Lower leg skin (tissue), 4 donors: ENCODE measurements around the gene OTOP1. TPM values are rescaled to one million over a fixed set of nuclear protein-coding genes. Genes with fewer than 3 reads are reported as not detected.
"Not testable (repeated sequence)": the region's sequence is repeated elsewhere in the genome, so short reads cannot be mapped to it uniquely, and the experiment has no call there.

Experiments
- DNase-seq, 2 donors: peaks; one replicate each; pipeline ENCODE4 v3.0.0-alpha.2; 2019; ENCODE audit warnings: low spot score in 2 of 2
- H3K4me3 ChIP-seq: fragments of 200-600 bp; sonication (generic); 2 replicates; pipeline ENCODE4 v1.5.1; 2017; ENCODE audit warnings: mild to moderate bottlenecking, low read depth; ENCODE audit not compliant: poor library complexity, severe bottlenecking
- POLR2A ChIP-seq, 2 donors: fragments of 450-650 bp; IDR thresholded peaks; one replicate each; pipeline ENCODE4 v1.6.1; 2016 to 2017; ENCODE audit warnings: antibody characterized with exemption in 2 of 2, mild to moderate bottlenecking in 1 of 2, moderate library complexity in 1 of 2
- WGBS, 2 donors: methylation state at CpG; one replicate each; pipeline ENCODE4 v1.1.5; 2018; 5-methylcytosine and 5-hydroxymethylcytosine counted together
- intact Hi-C: fragments of 100-400 bp; cut with DNase I; formaldehyde crosslinking; loops from one replicate; pipeline ENCODE4 v1.15.0; 2023; ENCODE audit warnings: low total_unique reads
- total RNA-seq, 4 donors: library from RNA; depleted of rRNA; stranded (reverse); fragments of >200 nt; gene quantifications; one replicate each; pipeline ENCODE4 v1.1.0, GENCODE V29; 2016
- TF ChIP-seq, protein P1 (sequence below), 3 donors: fragments of 450-650 bp; IDR thresholded peaks; one replicate each; pipeline ENCODE4 v1.5.1; 2016; ENCODE audit warnings: antibody characterized with exemption in 3 of 3, mild to moderate bottlenecking in 3 of 3, moderate library complexity in 2 of 3

The OTOP1 gene
- total RNA-seq, 4 donors from 2014 or later, result 0.23 to 0.37 TPM; not detected in 2

DNA sequence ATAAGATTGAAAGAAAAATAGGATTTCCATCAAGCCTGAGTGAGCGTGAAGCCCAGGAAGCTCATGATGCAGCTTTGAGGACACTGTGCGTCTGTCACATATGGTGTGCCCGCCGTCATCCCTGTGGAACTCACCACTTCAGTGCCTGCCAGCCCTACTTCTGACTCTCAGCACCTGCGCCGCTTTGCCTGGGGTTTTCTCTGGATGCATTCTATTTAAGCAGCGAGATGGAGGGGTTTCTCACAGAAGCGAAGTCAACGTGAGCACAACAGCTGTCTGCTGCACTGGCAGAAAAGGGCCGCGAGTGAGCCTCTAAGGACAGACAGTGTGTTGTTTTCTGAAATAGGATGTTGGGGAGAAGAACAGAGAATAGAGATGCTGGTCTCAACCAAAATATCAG, 27.5 kb upstream of the OTOP1 start:
- no peak overlapping the region for H3K4me3 ChIP-seq
- no peak for DNase-seq
- intact Hi-C loops, result no loop called here
- TF ChIP-seq, protein P1, sequence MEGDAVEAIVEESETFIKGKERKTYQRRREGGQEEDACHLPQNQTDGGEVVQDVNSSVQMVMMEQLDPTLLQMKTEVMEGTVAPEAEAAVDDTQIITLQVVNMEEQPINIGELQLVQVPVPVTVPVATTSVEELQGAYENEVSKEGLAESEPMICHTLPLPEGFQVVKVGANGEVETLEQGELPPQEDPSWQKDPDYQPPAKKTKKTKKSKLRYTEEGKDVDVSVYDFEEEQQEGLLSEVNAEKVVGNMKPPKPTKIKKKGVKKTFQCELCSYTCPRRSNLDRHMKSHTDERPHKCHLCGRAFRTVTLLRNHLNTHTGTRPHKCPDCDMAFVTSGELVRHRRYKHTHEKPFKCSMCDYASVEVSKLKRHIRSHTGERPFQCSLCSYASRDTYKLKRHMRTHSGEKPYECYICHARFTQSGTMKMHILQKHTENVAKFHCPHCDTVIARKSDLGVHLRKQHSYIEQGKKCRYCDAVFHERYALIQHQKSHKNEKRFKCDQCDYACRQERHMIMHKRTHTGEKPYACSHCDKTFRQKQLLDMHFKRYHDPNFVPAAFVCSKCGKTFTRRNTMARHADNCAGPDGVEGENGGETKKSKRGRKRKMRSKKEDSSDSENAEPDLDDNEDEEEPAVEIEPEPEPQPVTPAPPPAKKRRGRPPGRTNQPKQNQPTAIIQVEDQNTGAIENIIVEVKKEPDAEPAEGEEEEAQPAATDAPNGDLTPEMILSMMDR (IDR thresholded peaks at IDR 0.05), result no peak
- TF ChIP-seq POLR2A (IDR thresholded peaks at IDR 0.05), result no peak
- 81 to 85% methylated on average over 11 of the region's 11 CpGs for WGBS, 2 donors

DNA sequence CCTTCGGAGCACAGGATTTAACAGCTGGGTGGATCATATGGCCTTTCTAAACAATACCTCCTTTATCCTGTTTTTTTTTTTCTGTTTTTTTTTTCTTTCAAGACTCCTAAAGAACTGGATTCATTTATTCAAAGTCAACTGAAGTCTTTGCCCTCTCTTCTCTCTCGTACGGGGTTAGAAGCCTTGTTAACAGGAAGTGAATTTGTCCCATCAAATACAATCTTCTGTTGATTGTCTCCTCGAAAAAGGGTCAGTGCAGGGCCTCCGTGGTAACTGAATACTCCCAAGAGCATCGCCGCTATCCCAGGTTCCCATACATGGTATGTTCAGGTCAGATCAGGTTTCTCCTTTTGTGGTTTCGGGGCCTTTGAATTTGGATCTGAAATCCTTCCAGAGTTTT, 23.1 kb upstream of the OTOP1 start:
- intact Hi-C loops, result no loop called here
- TF ChIP-seq, protein P1 (IDR thresholded peaks at IDR 0.05), result no peak
- no peak for TF ChIP-seq POLR2A (IDR thresholded peaks at IDR 0.05)
- no peak for DNase-seq
- WGBS, 2 donors, result 82 to 83% methylated on average over 8 of the region's 8 CpGs
- no peak overlapping the region for H3K4me3 ChIP-seq

DNA sequence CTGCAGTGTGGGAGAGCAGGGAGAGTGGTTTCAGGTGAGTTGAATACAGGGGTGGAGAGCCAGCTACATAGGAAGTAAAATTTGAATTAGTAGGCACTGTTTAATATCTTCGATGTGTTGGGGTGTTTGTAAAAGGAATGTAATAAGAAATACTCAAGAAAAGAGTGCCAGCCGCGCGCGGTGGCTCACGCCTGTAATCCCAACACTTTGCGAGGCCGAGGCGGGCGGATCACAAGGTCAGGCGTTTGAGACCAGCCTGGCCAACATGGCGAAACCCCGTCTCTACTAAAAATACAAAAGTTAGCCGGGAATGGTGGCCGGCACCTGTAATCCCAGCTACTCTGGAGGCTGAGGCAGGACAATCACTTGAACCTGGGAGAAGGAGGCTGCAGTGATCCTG, 22.6 kb upstream of the OTOP1 start:
- H3K4me3 ChIP-seq, intact Hi-C loops, DNase-seq: not testable (repeated sequence)
- 87 to 92% methylated on average over 15 of the region's 15 CpGs for WGBS, 2 donors

DNA sequence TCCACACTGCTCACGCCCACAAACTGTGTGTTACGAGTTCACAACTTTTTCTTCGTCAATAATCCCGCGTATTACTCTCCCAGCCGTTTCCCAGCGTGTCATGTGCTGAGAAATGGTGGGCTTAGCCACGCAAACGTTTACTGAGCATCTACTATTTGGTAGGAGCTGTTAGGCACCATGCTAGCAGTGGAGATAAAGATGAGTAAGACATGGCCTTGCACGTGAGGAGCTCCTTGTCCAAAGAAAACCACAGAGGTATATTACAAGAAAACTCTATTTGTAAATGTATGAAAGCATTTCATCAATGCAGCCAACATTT, 22.1 kb upstream of the OTOP1 start:
- intact Hi-C loops, result no loop called here
- WGBS, 2 donors, result 14 to 19% methylated on average over 10 of the region's 10 CpGs
- H3K4me3 ChIP-seq, result peak overlapping the region; percentile 79
- DNase-seq, result no peak
- TF ChIP-seq, protein P1 (IDR thresholded peaks at IDR 0.05), result no peak
- no peak for TF ChIP-seq POLR2A (IDR thresholded peaks at IDR 0.05)

DNA sequence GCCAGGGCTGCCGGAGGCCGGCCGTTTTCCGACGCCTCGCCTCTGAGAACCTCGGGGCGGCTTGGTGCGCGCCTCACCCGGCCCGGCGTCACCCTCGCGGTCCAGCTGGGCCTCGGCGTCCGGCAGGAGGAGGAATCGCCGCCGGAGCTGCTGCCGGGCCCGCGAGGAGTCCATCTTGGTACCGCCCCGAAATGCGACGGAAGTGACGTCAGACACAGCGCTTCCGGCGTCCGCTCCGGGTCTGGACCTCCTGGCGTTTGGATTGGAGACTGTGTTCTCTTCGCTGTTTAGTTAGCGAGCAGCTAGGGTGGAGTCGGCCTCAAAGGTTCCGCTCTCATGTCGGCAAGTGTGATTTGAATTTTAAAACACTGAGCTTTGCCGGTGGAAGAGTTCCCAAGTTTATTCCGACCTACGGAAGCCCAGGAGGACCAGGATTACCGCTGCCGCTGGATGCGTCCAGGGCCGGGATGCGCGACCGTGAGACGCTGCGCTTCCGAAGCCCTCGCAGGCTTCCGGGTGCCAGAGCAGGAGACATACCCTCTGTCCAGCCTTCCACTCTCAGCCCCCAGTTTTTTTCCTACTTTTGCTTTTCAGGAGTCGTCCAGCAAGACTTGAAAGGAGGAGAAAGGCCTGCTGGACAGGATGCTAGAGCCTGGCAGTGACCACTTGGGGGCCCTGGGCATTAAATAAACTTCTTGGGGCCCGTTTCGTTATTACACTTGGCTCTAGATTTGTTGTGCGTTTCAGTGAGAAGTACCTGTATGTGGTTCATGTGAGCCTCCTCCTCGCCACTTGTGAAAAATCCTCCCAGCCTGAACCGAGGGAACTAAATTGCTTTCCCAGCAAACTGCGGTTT, 21.5 kb upstream of the OTOP1 start, which contains the start of gene TMEM128:
Gene TMEM128 (minus strand): TSS at position 195 of the 856 bp plus-strand sequence. CDS start 21 bp downstream, at position 174.
- WGBS, 2 donors, result 1 to 2% methylated on average over 43 to 61 of the region's 62 CpGs
- intact Hi-C loops, result no loop called here
- H3K4me3 ChIP-seq, result peak within 1 kb of the TSS; percentile 79
- TF ChIP-seq, protein P1 (IDR thresholded peaks at IDR 0.05), result no peak
- TF ChIP-seq POLR2A (IDR thresholded peaks at IDR 0.05), result peak in 1 of 2 donors; percentile 43
- peak; percentile 92 to 98 for DNase-seq

DNA sequence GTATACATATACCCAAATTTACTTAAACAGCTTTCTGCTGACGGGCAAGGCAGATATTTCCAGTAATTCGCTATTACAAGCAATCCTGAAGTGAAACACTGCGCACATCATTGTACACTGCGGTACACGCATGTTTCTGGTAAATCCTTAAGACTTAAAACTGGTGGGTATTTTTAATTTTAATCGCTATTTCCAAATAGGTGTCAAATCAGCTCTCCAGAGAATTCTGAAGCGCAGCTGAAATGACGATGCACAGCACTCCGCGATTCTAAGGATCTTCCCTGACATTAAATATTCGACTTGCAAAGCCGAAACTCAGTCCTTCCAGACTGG, 20.9 kb upstream of the OTOP1 start:
- 0 to 1% methylated on average over 12 of the region's 12 CpGs for WGBS, 2 donors
- no peak for DNase-seq
- TF ChIP-seq POLR2A (IDR thresholded peaks at IDR 0.05), result no peak
- TF ChIP-seq, protein P1 (IDR thresholded peaks at IDR 0.05), result no peak
- intact Hi-C loops, result no loop called here
- H3K4me3 ChIP-seq, result peak overlapping the region; percentile 79
